ENCODE results near the gene SSBP3.
A peak's percentile ranks its signal among the peaks of the same experiment; 100 is the strongest.

SSBP3 gene

DNA sequence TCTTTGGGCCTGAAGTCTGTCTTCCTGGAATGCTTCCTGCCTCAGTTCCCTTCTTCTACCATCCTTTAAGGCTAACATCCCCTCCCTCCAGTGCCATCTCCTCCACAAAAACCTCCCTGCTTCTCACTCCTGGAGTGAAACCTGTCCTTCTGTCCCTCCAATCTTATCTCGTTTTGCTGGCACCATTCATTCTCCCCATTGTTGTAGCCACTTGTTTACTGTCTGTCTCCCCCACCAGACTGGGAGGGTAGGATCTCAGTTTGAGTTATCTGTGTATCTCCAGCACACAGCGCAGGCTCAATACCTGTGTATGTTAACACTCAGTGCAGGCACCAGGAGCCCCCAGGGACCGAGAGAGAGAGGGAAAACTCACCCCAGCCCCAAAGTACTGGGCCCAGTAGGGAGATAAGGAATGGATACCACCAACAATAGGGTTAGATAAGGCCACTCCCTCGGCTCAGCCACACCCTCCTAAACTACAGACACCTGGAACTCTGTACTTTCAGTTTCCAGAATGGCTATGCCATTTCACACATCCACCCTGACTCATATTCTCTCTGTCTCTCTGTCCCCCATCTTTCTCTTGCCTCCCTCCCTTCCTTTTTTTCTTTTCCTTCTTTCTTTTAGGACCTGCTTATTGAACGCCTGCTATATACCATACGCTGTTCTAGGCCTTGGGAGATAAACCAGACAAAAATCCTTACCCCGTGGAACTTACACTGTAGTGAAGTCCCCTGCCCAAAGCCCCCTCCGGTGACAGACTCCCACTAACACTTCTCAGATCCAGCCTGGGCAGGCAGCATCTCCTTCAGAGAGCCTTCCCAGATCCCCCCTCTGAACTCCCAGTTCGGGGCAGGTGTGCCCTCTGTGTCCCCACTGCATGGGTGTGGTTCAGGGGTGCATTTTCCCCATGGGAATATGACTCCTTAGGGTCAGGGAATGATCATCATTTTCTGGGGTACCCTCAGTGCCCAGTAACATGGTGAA is 3.3 kb upstream of the SSBP3 start:
- no peak for DNase-seq

DNA sequence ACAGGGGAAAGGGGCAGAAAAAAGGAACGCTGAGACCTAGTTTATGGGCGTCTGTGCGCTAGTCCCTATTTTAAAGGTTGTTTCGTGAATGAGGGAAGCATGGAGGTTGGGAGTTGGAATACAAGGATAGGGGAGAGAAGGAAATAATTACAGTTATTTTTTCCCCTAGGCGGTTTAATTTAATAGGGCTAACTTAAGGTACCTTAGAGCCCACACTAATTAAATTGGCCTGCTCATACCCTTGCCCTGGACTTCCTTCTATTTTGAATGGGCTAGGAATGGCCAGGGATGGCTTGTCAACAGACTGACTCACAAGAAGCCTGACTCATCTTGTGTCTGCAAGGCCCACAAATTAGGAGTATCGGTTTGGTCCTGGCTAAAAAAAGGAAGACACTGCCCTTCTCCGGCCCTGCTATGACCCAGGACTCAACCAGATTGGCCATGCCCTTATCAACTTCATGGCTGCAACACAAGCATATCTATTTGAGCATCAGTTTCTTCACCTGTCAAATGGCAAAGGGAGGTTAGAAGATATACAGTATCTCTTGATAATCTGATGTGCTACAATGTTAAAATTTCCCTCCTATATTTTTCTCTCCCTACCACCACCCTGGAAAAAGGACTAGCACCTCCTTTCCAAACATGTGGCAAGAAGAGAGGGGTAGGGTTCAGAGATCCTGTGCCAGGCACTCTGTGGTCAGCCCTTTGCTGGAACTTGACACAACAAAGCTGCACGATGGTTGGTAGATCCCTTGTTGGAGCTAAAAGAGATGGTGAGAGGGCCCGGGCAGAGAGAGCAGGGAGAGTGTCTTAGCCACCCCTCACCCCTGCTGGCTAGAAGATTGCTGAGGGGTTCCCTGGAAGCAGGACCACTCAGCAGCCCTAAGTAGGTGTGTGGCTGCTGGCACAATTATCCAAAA is 2.2 kb upstream of the SSBP3 start:
- DNase-seq = no peak

- peak; percentile 71 for DNase-seq
Measured at GRCh38 chr1:54407404-54408146, 1.4 kb upstream of the SSBP3 start.

DNA sequence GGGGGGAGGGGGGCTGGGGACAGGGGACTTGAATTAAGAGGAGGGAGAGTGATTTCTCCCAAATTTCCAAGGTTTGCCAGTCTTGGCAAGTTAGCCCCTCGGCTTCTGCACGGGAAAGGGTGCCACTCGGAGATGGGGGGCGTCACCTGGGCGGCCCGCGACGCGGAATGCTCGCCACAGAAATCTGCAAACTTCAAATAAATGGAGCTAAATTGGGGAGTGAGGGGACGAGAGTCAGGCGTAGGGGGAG is 885 bp upstream of the SSBP3 start:
- DNase-seq = no peak

GRCh38 chr1:54405898-54406293 is 298 bp downstream of the SSBP3 start:
- DNase-seq = no peak

DNA sequence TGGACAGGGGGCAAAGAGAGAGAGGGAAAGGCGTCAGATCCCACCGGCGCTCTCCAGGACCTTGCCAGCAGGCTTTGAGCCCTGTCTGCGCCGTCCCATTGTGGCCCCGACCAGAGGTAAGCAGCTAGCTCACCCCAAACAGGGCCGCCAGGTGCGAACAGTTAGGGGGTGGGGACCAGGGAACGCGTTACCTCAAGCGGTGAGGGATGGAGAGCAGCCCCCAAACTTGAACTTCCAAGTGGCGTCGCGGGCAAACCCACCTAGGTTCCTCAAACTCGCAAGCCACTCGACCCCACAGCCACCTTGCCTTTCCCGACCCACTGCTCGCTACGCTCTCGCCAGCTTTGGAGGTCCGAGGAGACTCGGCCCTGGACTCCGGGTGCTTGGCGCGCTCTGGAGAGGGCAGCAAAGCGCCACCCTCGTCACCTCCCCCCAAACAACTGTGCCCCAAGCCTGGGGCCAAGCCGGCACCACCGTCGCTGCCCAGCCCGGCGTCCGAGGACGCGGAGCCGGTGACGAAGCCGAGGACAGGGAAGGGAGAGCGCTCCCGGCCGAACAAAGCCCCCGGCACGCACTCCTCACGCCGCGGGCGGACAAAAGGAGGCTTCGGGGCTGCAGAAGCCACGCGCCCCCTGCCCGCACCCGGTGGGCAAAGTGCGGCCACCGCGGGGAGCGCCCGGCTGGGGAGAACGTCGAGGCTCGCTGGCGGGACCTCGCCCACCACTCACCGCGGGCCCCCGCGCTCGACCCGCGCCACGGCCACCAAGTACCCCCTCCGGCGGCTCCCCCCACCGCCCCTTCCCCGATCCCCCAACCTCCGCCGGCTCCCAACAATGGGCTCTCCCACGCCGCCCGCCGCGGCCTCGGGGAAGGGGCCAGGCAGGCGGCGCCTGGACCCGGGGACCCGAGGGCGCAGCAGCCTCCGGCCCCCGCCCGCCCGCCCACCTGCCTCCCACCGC is 976 bp downstream of the SSBP3 start:
- no peak for DNase-seq

- DNase-seq = no peak
Measured at GRCh38 chr1:54404263-54404662, 1.9 kb downstream of the SSBP3 start.

- DNase-seq = no peak
Measured at GRCh38 chr1:54403808-54404261, 2.4 kb downstream of the SSBP3 start.

- no peak for DNase-seq
Measured at GRCh38 chr1:54403405-54403804, 2.8 kb downstream of the SSBP3 start.

- no peak for DNase-seq
Measured at GRCh38 chr1:54402896-54403295, 3.3 kb downstream of the SSBP3 start.

DNA sequence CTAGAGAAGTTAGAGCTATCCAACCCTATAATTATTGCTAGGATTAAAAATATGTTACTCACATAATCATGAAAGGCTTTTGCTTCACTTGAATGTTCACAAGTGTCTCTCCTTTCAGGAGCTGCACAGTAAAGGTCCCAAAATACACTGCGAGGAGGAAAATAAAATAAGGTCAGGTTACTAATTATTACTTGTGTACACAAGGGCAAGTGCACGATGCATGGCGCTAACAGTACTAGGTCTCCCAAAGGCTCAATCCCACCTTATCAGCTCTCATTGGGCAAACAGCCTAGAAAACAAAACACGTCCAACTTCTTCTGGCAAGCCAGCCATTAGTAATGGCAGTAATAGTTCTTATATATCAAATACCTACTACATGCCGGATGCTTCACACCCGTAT is 4.4 kb downstream of the SSBP3 start:
- DNase-seq = no peak

DNA sequence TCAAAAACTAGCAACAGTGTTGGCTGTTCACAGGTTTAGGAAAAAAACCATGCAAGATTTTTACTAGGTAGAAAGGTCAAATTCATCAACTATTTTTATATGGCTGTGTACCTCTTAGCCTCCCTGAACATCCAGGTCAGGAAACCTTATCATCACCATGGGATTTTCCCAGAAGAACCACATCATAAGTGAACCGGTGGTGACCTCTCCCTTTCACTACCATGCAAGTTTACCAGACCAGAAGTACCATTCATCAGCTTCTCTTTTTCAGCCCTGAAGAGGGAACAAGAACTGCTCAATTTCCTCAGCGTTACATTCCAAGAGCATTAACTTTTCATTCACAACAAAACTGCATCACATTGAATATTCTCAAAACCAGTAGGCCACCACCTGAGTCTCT is 5.9 kb downstream of the SSBP3 start:
- DNase-seq = no peak

DNA sequence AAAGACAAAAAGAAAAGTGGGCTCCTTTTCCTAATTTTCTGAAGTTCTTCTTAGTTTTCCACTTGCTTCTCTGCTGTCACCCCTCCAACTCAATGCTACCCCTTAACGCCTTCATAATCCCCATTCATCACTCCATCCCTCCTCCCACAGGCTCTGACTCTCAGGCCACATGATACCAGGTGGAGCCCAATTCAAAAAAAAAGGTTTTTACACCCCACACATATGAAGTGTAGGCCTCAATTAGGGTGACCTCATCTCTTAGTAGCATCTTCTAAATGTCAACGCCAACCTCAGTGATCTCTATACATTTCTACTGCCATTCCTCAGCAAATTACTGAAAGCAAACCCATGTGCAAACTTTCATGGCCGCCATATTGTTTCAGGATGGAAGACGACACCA is 6.4 kb downstream of the SSBP3 start:
- no peak for DNase-seq

- DNase-seq = no peak
Measured at GRCh38 chr1:54398963-54399528, 7.1 kb downstream of the SSBP3 start.

GRCh38 chr1:54397980-54398379 is 8.2 kb downstream of the SSBP3 start:
- no peak for DNase-seq

GRCh38 chr1:54397090-54397591 is 9.1 kb downstream of the SSBP3 start:
- DNase-seq = peak; percentile 74

DNA sequence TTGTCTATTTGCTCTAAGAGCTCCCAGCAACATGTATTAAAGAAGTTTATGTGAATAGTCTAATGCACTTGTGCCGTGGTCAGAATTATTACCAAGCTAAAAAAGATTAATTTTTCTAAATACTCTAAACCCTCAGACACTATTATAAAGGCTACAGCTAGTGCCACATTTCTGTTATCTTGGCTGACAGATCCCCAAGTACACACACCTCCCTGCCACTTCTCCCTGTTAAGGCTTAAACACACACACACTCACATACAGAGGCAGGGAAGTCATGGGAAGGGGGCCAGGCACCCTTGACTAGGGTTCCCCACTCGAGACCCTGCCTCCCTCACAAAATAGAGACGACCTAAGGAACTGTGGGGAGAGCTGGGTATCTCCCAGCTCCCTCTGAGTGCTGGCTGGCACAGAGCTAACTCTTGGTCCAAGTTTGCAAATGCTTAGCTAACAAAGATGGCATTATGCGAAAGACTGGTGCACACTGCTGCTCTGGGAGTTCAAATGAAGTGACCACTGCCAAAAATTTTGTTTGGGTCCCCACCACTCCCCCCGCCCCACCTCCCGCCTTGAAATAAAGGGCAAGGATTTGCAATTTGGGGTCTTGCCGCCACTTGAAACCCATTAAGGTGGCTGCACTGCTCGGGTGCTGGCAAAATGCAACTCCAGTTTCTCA is 9.8 kb downstream of the SSBP3 start:
- no peak for DNase-seq

- no peak for DNase-seq
Measured at GRCh38 chr1:54395281-54395934, 10.8 kb downstream of the SSBP3 start.

DNA sequence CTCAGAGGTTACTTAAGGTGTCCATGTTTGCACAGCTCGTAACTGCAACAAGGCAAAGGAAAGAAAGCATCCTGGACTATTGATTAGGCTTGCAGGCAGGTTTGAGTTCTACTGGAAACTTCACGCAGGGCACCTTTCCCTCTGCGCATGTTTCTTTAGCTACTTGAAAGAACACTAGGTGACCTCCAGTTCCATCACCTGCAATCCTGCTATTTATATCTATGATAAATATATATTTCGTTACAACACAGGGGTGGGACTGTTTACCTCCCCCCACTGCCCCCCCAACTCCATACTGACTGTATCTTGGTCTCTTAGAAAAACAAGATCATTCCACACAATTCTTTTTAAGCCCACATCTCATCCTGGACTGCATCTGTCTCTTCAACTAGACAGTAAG is 12.1 kb downstream of the SSBP3 start:
- no peak for DNase-seq

- DNase-seq = no peak
Measured at GRCh38 chr1:54392401-54392800, 13.8 kb downstream of the SSBP3 start.

All from left hindlimb (tissue), 1 donor.